Fibroblast of the aortic adventitia (primary cell): Measurements from ENCODE around the gene LARGE2. TPM values are rescaled to one million over a fixed set of nuclear protein-coding genes. Genes with fewer than 3 reads are reported as not detected.

Source experiments
- DNase-seq: peaks from one replicate; pipeline ENCODE4 v3.0.0-alpha.2; 2010; ENCODE audit warnings: low read depth
- H3K4me3 ChIP-seq: 2 replicates; pipeline ENCODE4 v1.5.1; 2011; ENCODE audit warnings: low read depth, mild to moderate bottlenecking, control low read depth, low read length, moderate library complexity
- total RNA-seq: library from RNA; depleted of rRNA; stranded (reverse); fragments of >200 nt; gene quantifications from 2 replicates; pipeline ENCODE4 v1.2.3, GENCODE V29; 2012; ENCODE audit warnings: low replicate concordance
- TF ChIP-seq, protein P1 (sequence below): IDR thresholded peaks from 2 replicates; pipeline ENCODE4 v1.5.1; 2011; ENCODE audit warnings: mild to moderate bottlenecking, low read length, control low read depth, inconsistent platforms; ENCODE audit not compliant: insufficient read depth

LARGE2 gene
- total RNA-seq, 1 donor, result not detected

DNA sequence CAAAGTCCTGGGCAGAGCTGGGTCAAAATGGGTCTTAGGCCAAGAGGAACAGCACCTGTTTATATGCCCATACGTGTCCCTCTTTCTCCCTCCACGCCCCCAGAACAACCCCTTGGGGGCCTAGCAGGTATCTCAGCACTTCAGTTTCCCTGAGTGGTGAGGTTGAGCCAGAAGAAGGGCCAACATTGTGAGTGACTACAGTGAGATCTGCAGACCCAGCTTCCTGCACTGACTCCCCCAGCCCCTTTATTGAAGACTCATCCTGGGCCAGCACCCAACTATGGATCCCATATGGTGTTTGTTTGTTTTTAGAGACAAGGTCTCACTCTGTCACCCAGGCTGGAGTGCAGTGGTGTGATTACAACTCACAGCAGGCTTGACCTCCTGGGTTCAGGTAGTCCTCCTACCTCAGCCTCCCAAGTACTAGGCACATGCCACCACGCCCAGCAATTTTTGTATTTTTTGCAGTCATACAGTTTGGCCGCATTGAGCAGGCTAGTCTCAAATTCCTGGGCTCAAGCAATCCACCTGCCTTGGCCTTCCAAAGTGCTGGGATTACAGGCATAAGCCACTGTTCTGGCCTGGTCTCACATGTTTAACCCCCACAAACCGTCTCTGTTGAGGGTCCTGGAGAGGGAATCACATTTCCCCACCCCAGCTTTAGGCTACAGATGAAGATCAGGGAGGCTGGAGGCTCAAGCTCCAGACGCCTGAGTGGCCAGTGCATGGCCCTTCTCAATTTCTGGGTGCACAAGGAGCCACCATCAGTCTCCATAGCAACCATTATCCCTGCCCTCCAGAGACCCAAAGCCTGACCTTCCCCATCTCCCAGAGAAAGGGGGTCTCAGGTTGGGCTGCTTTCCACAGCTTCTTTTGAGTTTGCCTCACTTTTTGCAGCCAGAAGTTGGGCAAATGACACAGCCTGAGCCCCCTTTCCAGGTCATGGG, 1.7 kb upstream of the LARGE2 start:
- TF ChIP-seq, protein P1, sequence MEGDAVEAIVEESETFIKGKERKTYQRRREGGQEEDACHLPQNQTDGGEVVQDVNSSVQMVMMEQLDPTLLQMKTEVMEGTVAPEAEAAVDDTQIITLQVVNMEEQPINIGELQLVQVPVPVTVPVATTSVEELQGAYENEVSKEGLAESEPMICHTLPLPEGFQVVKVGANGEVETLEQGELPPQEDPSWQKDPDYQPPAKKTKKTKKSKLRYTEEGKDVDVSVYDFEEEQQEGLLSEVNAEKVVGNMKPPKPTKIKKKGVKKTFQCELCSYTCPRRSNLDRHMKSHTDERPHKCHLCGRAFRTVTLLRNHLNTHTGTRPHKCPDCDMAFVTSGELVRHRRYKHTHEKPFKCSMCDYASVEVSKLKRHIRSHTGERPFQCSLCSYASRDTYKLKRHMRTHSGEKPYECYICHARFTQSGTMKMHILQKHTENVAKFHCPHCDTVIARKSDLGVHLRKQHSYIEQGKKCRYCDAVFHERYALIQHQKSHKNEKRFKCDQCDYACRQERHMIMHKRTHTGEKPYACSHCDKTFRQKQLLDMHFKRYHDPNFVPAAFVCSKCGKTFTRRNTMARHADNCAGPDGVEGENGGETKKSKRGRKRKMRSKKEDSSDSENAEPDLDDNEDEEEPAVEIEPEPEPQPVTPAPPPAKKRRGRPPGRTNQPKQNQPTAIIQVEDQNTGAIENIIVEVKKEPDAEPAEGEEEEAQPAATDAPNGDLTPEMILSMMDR, result no peak
- no peak for DNase-seq
- H3K4me3 ChIP-seq, result no peak overlapping the region

DNA sequence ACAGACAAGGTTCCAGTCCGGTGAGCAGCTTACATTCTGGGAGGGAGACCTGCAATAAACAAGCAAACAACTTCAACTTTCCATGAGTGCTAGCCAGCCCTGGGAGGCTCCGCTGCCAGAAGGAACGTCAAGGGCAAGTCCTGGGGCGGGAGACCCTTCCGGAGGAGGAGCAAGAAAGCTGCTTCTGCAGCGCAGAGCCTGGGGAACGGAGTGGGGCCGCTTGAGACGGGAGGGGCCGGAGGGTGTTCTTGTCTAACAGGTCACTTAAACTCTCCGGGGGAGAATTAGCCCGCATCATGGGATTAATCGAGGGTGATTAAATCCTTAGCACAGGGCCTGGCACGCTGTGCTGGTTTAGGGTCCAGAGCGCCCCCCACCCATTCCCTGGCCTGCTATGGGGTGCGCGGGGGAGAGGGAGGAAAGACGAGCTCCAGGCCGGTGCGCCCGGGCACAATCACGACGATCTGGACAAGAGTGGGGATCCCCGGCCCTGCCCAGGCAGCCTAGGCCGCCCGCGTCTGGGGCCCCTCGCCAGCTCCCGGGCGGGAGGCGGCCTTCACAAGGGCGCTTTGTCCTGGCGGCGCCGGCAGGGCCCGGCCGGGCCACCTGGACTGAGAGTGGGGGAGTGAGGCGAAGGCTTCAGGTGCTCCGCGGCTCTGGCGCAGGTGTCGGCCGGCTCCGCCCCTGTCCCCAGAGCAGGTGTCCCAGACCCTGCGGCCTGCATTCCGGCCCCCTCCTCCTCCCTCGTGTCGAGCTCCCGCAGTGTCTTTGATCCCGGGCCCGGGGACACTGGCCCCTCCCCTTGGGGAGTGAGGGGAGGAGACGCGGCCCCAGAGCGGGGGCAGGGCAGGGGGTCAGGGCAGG, 663 bp upstream of the LARGE2 start:
- TF ChIP-seq, protein P1, result no peak
- DNase-seq, result no peak
- no peak overlapping the region for H3K4me3 ChIP-seq

DNA sequence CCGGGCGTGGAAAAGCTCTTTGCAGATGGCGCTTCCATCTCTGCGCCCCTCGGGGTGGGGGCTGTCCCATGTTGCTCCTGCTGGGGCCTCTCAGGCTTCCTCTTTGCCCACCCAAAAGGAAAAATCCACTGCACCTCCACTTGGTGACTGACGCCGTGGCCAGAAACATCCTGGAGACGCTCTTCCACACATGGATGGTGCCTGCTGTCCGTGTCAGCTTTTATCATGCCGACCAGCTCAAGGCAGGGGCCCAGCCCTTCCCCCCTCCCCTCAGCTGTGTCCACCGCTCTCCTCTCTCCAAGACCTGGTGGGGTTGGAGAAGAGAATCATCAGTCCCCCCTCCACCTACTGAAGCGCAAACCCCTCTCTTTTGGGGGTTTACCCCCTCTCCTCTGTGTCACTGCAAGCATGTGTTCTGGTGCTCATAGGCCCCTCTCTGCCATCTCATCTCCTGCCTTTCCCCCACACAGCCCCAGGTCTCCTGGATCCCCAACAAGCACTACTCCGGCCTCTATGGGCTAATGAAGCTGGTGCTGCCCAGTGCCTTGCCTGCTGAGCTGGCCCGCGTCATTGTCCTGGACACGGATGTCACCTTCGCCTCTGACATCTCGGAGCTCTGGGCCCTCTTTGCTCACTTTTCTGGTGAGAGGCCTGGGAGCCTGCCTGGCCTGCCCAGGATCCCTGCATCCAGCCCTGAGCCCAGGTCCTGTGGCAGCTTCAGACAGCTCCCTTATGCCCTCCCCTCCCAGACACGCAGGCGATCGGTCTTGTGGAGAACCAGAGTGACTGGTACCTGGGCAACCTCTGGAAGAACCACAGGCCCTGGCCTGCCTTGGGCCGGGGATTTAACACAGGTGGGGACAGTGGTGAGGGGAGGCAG, 1.8 kb downstream of the LARGE2 start:
- no peak overlapping the region for H3K4me3 ChIP-seq
- TF ChIP-seq, protein P1, result no peak
- no peak for DNase-seq

DNA sequence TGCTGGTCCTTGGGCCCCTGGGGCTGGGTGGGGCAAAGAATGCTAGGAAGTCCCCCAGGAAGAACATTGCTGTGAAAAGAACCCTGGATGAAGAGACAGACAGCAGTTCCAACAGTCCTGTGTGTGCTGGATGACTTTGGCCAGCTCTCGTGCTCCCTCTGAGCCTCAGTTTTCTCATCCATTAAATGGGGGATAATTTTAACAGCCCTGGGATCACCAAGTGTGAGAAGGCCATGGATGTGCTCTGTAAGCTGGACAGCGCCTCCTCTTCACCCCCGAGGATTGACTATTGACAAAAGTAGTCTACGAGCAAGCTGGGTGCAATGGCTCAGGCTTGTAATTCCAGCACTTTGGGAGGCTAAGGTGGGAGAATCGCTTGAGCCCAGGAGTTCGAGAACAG, 2.5 kb downstream of the LARGE2 start:
- no peak overlapping the region for H3K4me3 ChIP-seq
- TF ChIP-seq, protein P1, result no peak
- DNase-seq, result no peak

DNA sequence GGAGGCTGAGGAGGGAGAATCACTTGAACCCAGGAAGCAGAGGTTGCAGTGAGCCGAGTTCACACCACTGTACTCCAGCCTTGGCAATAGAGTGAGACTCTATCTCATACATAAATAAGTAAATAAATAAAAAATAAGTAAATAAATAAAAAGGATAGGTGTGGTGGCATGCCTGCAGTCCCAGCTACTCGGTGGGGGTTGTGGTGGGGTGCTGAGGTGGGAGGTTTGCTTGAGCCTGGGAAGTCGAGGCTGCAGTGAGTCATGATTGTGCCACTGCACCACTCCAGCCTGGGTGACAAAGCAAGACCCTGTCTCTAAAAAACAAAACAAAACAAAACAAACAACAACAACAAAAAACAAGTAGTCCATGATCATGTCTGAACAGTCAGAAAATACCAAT, 3.1 kb downstream of the LARGE2 start:
- TF ChIP-seq, protein P1, result no peak
- no peak overlapping the region for H3K4me3 ChIP-seq
- no peak for DNase-seq

DNA sequence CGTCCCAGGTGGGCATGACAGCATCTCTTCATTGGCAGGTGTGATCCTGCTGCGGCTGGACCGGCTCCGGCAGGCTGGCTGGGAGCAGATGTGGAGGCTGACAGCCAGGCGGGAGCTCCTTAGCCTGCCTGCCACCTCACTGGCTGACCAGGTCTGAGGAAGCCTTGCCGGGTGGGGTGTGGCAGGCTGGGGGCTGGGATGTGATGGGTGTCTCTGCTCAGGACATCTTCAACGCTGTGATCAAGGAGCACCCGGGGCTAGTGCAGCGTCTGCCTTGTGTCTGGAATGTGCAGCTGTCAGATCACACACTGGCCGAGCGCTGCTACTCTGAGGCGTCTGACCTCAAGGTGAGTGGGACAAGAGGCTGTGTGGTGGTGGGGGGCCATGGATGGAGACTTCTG, 3.5 kb downstream of the LARGE2 start:
- TF ChIP-seq, protein P1, result no peak
- H3K4me3 ChIP-seq, result no peak overlapping the region
- no peak for DNase-seq
